Hypothalamus (tissue), 51 donors: Measurements from ENCODE around the gene MOB3C.

Experiments used
- DNase-seq, 51 donors: peaks; one replicate each; lab custom pipeline; 2025; lab: John Stamatoyannopoulos, UW

The MOB3C gene

GRCh38 chr1:46607345-46608130 is 9.1 kb downstream of the MOB3C start:
- peak in 9 of 51 donors; percentile 10 to 42 (median 19) for DNase-seq

GRCh38 chr1:46606255-46606965 is 10.2 kb downstream of the MOB3C start:
- no peak for DNase-seq

- DNase-seq: no peak
These were observed 11.4 kb downstream of the MOB3C start for GRCh38 chr1:46605232-46605631.

- peak; percentile 19 to 93 (median 81) for DNase-seq
These were observed 12.6 kb downstream of the MOB3C start, which contains the start of gene MKNK1 for GRCh38 chr1:46603858-46604549. MKNK1 (minus strand) TSS chr1:46604268; CDS start chr1:46583327, 20,941 bp downstream.

- peak in 1 of 51 donors; percentile 53 for DNase-seq
These were observed 13.1 kb downstream of the MOB3C start for GRCh38 chr1:46603481-46603857.

- DNase-seq: no peak
These were observed 15.2 kb downstream of the MOB3C start for GRCh38 chr1:46601257-46602007.

- no peak for DNase-seq
These were observed 17.3 kb downstream of the MOB3C start for GRCh38 chr1:46599059-46599970.

GRCh38 chr1:46596846-46597245 is 19.8 kb downstream of the MOB3C start:
- no peak for DNase-seq

GRCh38 chr1:46596036-46596435 is 20.6 kb downstream of the MOB3C start:
- DNase-seq: no peak

GRCh38 chr1:46595127-46595526 is 21.5 kb downstream of the MOB3C start:
- DNase-seq: peak in 12 of 51 donors; percentile 14 to 41 (median 27)

- DNase-seq: no peak
These were observed 22.5 kb downstream of the MOB3C start for GRCh38 chr1:46594063-46594462.

GRCh38 chr1:46592823-46593222 is 23.8 kb downstream of the MOB3C start:
- no peak for DNase-seq

GRCh38 chr1:46589529-46589928 is 27.1 kb downstream of the MOB3C start:
- no peak for DNase-seq

GRCh38 chr1:46587069-46587468 is 29.5 kb downstream of the MOB3C start:
- DNase-seq: peak in 15 of 51 donors; percentile 7 to 48 (median 22)

- DNase-seq: peak in 4 of 51 donors; percentile 6 to 23 (median 11)
These were observed 31.2 kb downstream of the MOB3C start for GRCh38 chr1:46585312-46585938.

- no peak for DNase-seq
These were observed 33.1 kb downstream of the MOB3C start for GRCh38 chr1:46583494-46583893.

- no peak for DNase-seq
These were observed 33.6 kb downstream of the MOB3C start for GRCh38 chr1:46582972-46583371.

GRCh38 chr1:46581681-46582455 is 34.7 kb downstream of the MOB3C start:
- no peak for DNase-seq
